NB4 (cell line): Measurements from ENCODE around the gene MYO18A.

Experiments used
- CTCF ChIP-seq: IDR thresholded peaks from one replicate; pipeline ENCODE4 v1.5.1; 2012; ENCODE audit warnings: low read depth, low read length
- MAX ChIP-seq: IDR thresholded peaks from 2 replicates; pipeline ENCODE4 v1.6.1; 2011; ENCODE audit warnings: low read depth, low read length
- POLR2A ChIP-seq: IDR thresholded peaks from 2 replicates; pipeline ENCODE4 v1.6.1; 2011; ENCODE audit warnings: mild to moderate bottlenecking; ENCODE audit not compliant: insufficient read length; ENCODE audit errors: extremely low read depth

DNA sequence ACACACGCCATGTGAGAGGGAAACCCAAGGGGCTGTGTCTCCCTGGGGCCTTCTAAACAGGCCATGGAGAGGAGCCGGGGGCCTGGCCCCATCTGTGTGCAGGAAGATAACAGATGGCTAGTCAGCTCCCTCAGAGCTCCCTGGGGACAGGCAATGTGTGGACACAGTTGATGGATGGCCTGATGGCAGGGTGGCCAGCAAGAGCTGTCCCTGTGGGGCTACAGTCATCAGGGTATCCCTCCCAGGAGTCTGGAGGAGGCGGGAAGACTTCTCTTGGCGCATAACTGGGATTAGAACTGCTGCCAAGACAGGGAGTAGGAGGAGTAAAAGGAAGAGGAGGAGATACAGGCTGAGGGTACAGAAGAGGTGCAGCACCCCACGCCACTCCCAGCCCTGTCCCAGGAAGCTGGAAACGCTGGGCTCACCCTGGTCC, 17.3 kb downstream of the MYO18A start:
- no peak for TF ChIP-seq CTCF
- no peak for TF ChIP-seq POLR2A
- TF ChIP-seq MAX: no peak
